ENCODE results near the gene SECISBP2.

SECISBP2 gene

GRCh38 chr9:89318123-89319014 lies at the start of gene SECISBP2:
TSS of gene SECISBP2 (plus strand) at chr9:89318500. CDS start at chr9:89318577, 77 bp downstream.
- H3K36me3 ChIP-seq (ENCODE audit: control insufficient read depth in 2 of 2, insufficient read depth in 1 of 2, low read length in 2 of 2): peaks cover 11 to 59% of the 10 kb centered on the region in 2 experiments
- peak within 1 kb of the TSS; percentile 85 for H3K4me3 ChIP-seq (ENCODE audit: low read depth, low read length)
- CTCF ChIA-PET: interaction anchor here (0.5 to 1.0 kb wide), 3 partner anchors 12 to 231 kb away, joined by 3 to 5 read pairs (median 3); no protein-coding TSS in a partner anchor
- POLR2A ChIA-PET: interaction anchor here (1.0 to 1.4 kb wide), 2 partner anchors 8 to 231 kb away, joined by 6 to 11 read pairs; no protein-coding TSS in a partner anchor
- H3K9me3 ChIP-seq (ENCODE audit: control insufficient read depth, insufficient read depth, low read depth, low read length): no peaks in the 10 kb centered on the region
- peak within 1 kb of the TSS; percentile 91 for H3K27ac ChIP-seq (ENCODE audit: extremely low read depth, low read depth, low read length)
- no peaks in the 10 kb centered on the region for H3K4me1 ChIP-seq (ENCODE audit: control insufficient read depth, insufficient read depth, low read length)
- peak; percentile 78 for TF ChIP-seq SP2 (tag by site-specific recombination; IDR thresholded peaks at IDR 0.05)
- TF ChIP-seq ZSCAN4 (tag by site-specific recombination; IDR thresholded peaks at IDR 0.05): no peak
- peak; percentile 89 for TF ChIP-seq ZBTB11 (tag by site-specific recombination; conservative IDR thresholded peaks at IDR 0.05; ENCODE audit: low read depth)
- no peak; the same call in 1 of the 2 replicates for TF ChIP-seq ZFP37 (tag by site-specific recombination; IDR thresholded peaks at IDR 0.05)
- peak; percentile 56 for TF ChIP-seq ZNF518A (tag by site-specific recombination; conservative IDR thresholded peaks at IDR 0.05; ENCODE audit: low read depth)
- TF ChIP-seq ZNF391 (tag by site-specific recombination; IDR thresholded peaks at IDR 0.05; ENCODE audit: borderline replicate concordance, low read depth): no peak; the same call in 1 of the 2 replicates
- TF ChIP-seq RBAK (tag by site-specific recombination; IDR thresholded peaks at IDR 0.05): no peak
- TF ChIP-seq BCL11A (tag by site-specific recombination; IDR thresholded peaks at IDR 0.05; ENCODE audit: low read depth): peak; percentile 82
- no peak for TF ChIP-seq ZNF202 (tag by site-specific recombination; IDR thresholded peaks at IDR 0.05; ENCODE audit: borderline replicate concordance)
- TF ChIP-seq ZNF302 (tag by site-specific recombination; IDR thresholded peaks at IDR 0.05; ENCODE audit: low read depth): no peak
- TF ChIP-seq ZNF366 (tag by site-specific recombination; conservative IDR thresholded peaks at IDR 0.05): peak; percentile 79
- 0 out of 2 replicates have a peak, but pooled peaks have one; percentile 19 for TF ChIP-seq OVOL3 (tag by site-specific recombination; IDR thresholded peaks at IDR 0.05)
- no peak for TF ChIP-seq ZNF350 (tag by site-specific recombination; IDR thresholded peaks at IDR 0.05)
- TF ChIP-seq ZNF266 (tag by site-specific recombination; IDR thresholded peaks at IDR 0.05; ENCODE audit: low read depth): no peak
- peak; percentile 33 for TF ChIP-seq ZBTB17 (tag by site-specific recombination; IDR thresholded peaks at IDR 0.05)
- TF ChIP-seq ZNF416 (tag by site-specific recombination; IDR thresholded peaks at IDR 0.05): no peak
- TF ChIP-seq ZNF510 (tag by site-specific recombination; IDR thresholded peaks at IDR 0.05; ENCODE audit: insufficient replicate concordance): no peak
- TF ChIP-seq ZNF280D (tag by site-specific recombination; IDR thresholded peaks at IDR 0.05): no peak
- TF ChIP-seq FEZF1 (tag by site-specific recombination; IDR thresholded peaks at IDR 0.05): no peak
- peak; percentile 63; the same call in 1 of the 2 replicates for TF ChIP-seq ZNF660 (tag by site-specific recombination; IDR thresholded peaks at IDR 0.05)
- TF ChIP-seq SP3 (tag by site-specific recombination; IDR thresholded peaks at IDR 0.05): peak; percentile 81
- TF ChIP-seq ZNF449 (tag by site-specific recombination; IDR thresholded peaks at IDR 0.05): peak; percentile 91
